RWPE1 (cell line): ENCODE results near the gene MACF1.

Experiments
- CTCF ChIA-PET: fragments of 350-600 bp; sonication (Branson Sonifier 250); formaldehyde crosslinking; extraction: SDS; loops from one replicate; lab custom pipeline; 2021; lab: Yijun Ruan, JAX
- POLR2A ChIA-PET: fragments of 400-600 bp; formaldehyde crosslinking; extraction: SDS; loops from one replicate; lab custom pipeline; 2020; ENCODE audit warnings: antibody characterized with exemption; ENCODE audit not compliant: low non-redundant PET; lab: Yijun Ruan, JAX
- DNase-seq: peaks from one replicate; pipeline ENCODE4 v3.0.0; 2012; ENCODE audit warnings: low spot score
- H3K27ac ChIP-seq: fragments of 450-650 bp; 2 replicates; pipeline ENCODE4 v1.5.1; 2017
- TF ChIP-seq, protein P1 (sequence below): fragments of 450-650 bp; conservative IDR thresholded peaks from 2 replicates; pipeline ENCODE4 v1.5.1; 2017; ENCODE audit warnings: low read depth, mild to moderate bottlenecking

MACF1 gene

DNA sequence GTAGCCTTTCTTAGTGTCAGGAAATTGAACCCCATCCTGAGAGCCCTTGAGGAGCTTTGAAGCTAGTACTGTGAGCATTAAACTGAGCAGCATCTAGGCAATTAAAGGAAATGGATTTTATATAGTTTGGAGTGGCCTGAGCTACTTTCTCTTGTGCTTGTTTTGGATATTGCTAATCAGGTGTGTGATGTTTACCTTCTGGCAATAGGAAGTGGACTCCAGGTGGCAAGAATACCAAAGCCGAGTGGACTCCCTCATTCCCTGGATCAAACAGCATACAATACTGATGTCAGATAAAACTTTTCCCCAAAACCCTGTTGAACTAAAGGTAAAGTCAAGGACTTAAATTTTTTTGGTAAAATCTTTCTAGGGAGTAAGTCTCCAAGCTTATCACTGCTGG, 79.4 kb downstream of the MACF1 start:
- ChIA-PET POLR2A (no interaction called here), CTCF (interaction anchor here (0.5 to 0.6 kb wide), 2 partner anchors 15 to 34 kb away, joined by 4 to 5 read pairs; no protein-coding TSS in a partner anchor)
- TF ChIP-seq, protein P1, sequence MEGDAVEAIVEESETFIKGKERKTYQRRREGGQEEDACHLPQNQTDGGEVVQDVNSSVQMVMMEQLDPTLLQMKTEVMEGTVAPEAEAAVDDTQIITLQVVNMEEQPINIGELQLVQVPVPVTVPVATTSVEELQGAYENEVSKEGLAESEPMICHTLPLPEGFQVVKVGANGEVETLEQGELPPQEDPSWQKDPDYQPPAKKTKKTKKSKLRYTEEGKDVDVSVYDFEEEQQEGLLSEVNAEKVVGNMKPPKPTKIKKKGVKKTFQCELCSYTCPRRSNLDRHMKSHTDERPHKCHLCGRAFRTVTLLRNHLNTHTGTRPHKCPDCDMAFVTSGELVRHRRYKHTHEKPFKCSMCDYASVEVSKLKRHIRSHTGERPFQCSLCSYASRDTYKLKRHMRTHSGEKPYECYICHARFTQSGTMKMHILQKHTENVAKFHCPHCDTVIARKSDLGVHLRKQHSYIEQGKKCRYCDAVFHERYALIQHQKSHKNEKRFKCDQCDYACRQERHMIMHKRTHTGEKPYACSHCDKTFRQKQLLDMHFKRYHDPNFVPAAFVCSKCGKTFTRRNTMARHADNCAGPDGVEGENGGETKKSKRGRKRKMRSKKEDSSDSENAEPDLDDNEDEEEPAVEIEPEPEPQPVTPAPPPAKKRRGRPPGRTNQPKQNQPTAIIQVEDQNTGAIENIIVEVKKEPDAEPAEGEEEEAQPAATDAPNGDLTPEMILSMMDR, result no peak
- DNase-seq, result no peak
- H3K27ac ChIP-seq, result no peak overlapping the region

DNA sequence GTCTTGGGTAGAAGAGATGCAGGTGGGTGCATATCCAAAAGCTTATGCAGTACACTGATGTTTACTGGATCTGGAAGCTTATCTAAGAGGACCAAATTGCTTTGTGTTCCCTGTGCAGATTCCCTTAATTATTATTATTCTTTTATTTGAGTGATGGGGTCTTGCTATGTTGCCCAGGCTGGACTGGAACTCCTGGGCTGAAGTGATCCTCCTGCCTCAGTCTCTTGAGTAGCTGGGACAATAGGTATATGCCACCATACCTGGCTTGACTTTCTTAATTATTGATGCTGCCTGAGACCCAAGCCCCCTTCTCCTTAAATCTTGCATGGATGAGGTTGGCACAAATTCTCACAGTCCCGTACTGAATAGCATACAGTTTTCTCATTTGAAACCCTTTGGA, 83.0 kb downstream of the MACF1 start:
- ChIA-PET CTCF (interaction anchor here (0.6 to 1.9 kb wide), 4 partner anchors 10 to 50 kb away, joined by 3 to 8 read pairs (median 4); no protein-coding TSS in a partner anchor), POLR2A (no interaction called here)
- no peak for DNase-seq
- no peak overlapping the region for H3K27ac ChIP-seq
- TF ChIP-seq, protein P1, result no peak

DNA sequence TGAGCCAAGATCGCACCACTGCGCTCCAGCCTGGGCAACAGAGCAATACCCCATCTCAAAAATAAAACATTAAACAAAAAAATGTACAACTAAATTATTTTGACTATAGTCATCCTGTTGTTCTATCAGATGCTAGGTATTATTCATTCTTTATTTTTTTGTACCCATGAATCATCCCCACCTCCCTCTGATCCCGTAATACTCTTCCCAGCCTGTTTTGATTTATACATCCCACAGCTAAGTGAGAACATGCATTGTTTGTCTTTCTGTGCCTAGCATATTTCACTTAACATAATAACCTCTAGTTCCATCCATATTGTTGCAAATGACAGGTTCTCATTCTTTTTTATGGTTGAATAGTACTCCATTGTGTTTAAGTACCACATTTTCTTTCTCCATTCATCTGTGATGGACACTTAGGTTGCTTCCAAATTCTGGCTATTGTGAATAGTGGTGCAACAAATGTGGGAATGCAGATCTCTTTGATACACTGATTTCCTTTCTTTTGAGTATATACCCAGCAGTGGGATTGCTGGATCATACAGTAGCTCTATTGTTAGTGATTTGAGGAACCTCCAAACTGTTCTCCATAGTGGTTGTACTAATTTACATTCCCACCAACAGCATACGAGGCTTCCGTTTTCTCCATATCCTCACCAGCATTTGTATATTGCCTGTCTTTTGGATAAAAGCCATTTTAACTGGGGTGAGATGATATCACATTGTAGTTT, 84.4 kb downstream of the MACF1 start:
- no peak for DNase-seq
- ChIA-PET CTCF (interaction anchor here (1.9 kb wide), 1 partner anchor 30 kb away, joined by 8 read pairs; no protein-coding TSS in a partner anchor), POLR2A (interaction anchor here (0.6 kb wide), 1 partner anchor 158 kb away, joined by 3 read pairs; no protein-coding TSS in a partner anchor)
- H3K27ac ChIP-seq, result no peak overlapping the region
- TF ChIP-seq, protein P1, result no peak

DNA sequence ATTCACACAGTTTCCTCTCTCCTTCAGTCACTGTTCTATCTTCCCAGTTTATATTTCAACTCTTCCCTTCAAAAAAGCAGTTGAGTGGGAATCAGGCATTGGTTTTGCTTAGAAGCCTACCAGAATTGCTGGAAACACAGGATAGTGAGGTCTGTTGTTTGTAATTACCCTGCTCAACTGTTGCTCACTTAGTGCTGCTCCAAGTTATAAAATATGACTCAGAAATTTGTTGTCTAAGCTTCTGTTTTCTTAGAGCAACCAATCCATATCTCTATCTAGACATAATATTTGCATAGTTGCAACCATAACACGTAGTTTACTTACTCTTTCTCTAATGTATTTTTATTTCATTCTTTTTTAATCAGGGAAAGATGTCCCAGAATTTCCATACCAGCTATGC, 87.9 kb downstream of the MACF1 start:
- CTCF ChIA-PET, result no interaction called here
- TF ChIP-seq, protein P1, result no peak
- POLR2A ChIA-PET, result no interaction called here

DNA sequence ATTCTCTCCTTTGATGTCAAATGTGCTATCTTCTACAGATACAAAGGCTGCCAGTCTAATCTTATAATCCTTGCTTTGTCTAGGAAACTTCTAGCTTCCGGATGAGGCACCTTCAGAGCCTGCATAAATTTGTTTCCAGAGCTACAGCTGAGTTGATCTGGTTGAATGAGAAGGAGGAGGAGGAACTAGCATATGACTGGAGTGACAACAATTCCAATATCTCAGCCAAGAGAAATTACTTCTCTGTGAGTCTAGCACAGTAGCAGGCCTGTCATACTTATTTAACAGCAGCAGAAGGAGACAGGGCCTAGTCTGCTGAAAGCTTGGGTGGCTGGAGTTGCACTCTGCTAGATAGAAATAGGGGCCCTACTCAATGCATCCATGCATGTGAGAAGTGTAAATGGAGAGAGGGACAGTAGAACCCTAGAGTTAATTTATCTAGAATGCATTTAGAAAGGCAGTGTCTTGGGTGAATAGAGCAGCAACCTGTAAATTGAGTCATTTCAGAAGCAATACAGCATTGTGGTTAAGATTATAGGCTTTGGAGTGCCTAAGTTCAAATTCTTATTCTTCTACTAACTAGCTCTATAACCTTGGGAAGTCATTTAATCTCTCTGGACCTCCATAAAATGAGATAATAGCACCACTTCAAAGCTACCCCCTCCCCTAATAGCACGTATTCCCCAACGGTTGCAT, 89.0 kb downstream of the MACF1 start:
- no peak overlapping the region for H3K27ac ChIP-seq
- CTCF ChIA-PET, result interaction anchor here (0.5 to 1.3 kb wide), 2 partner anchors 21 to 195 kb away, joined by 3 read pairs; no protein-coding TSS in a partner anchor
- POLR2A ChIA-PET, result no interaction called here

More for the DNA sequence above, 87.9 kb downstream of the MACF1 start:
- H3K27ac ChIP-seq, result no peak overlapping the region
- no peak for DNase-seq

DNA sequence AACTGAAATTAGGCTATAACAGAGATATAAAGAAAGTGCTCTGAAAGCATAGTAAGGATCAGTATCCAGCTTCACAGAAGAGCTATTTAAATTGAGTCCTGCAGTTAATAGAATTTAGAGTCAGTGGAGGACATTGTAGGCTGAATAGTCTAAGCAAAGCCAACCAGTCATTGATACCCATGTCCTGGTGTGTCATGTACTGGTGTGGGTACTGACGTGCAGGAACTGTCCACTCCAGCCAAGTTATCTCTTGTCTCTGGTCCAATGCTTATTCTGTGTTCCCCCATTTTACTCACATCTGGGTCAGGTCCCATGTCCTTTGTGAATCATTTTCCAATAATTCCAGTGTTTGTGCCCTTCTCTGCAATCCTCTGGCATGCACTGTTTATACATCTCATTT, 90.0 kb downstream of the MACF1 start:
- H3K27ac ChIP-seq, result no peak overlapping the region
- no peak for DNase-seq
- TF ChIP-seq, protein P1, result no peak
- CTCF ChIA-PET, result interaction anchor here (1.3 kb wide), 1 partner anchor 196 kb away, joined by 3 read pairs; no protein-coding TSS in a partner anchor
- POLR2A ChIA-PET, result no interaction called here

More for the DNA sequence above, 89.0 kb downstream of the MACF1 start:
- TF ChIP-seq, protein P1, result no peak
- DNase-seq, result no peak
